Suprapubic skin (tissue), 4 donors: ENCODE results near the gene ENPP3. TPM values are rescaled to one million over a fixed set of nuclear protein-coding genes. Genes with fewer than 3 reads are reported as not detected.

Experiments used
- DNase-seq, 2 donors: peaks; one replicate each; pipeline ENCODE4 v3.0.0-alpha.2; 2019; ENCODE audit warnings: low spot score in 2 of 2
- H3K27ac ChIP-seq: fragments of 200-600 bp; sonication (generic); one replicate; pipeline ENCODE4 v1.5.1; 2019
- H3K27me3 ChIP-seq: fragments of 200-600 bp; sonication (generic); one replicate; pipeline ENCODE4 v1.5.1; 2019
- H3K36me3 ChIP-seq: fragments of 200-600 bp; sonication (generic); one replicate; pipeline ENCODE4 v1.5.1; 2019
- H3K4me1 ChIP-seq: fragments of 200-600 bp; sonication (generic); one replicate; pipeline ENCODE4 v1.5.1; 2019
- H3K4me3 ChIP-seq: fragments of 200-600 bp; sonication (generic); one replicate; pipeline ENCODE4 v1.5.1; 2019; ENCODE audit warnings: mild to moderate bottlenecking
- H3K9me3 ChIP-seq: fragments of 200-600 bp; sonication (generic); one replicate; pipeline ENCODE4 v1.5.1; 2019
- CTCF ChIP-seq, 2 donors: fragments of 200-600 bp in 1 of 2; fragments of 450-650 bp in 1 of 2; sonication (generic) in 1 of 2; IDR thresholded peaks; one replicate each; pipeline ENCODE4 v1.5.1; 2016 to 2019; ENCODE audit warnings: antibody characterized with exemption in 2 of 2, mild to moderate bottlenecking in 1 of 2, moderate library complexity in 1 of 2
- EP300 ChIP-seq: sonication (generic); formaldehyde crosslinking; IDR thresholded peaks from one replicate; pipeline ENCODE4 v1.6.1; 2017; ENCODE audit warnings: antibody characterized with exemption
- POLR2A ChIP-seq, 2 donors: fragments of 450-650 bp; IDR thresholded peaks; one replicate each; pipeline ENCODE4 v1.6.1; 2017; ENCODE audit warnings: antibody characterized with exemption in 2 of 2, mild to moderate bottlenecking in 2 of 2, moderate library complexity in 2 of 2
- POLR2AphosphoS5 ChIP-seq, 3 donors: sonication (generic); formaldehyde crosslinking; IDR thresholded peaks; one replicate each; pipeline ENCODE4 v1.6.1; 2017; ENCODE audit warnings: antibody characterized with exemption in 3 of 3
- WGBS: methylation state at CpG from one replicate; pipeline ENCODE4 v1.1.5; 2018; 5-methylcytosine and 5-hydroxymethylcytosine counted together
- total RNA-seq, 4 donors: library from RNA; depleted of rRNA; stranded (reverse); fragments of >200 nt; gene quantifications; one replicate each; pipeline ENCODE4 v1.1.0, GENCODE V29; 2016

ENPP3 gene
- total RNA-seq, 4 donors from 2014 or later = 0.15 to 3.1 (median 0.68) TPM

- no peak for DNase-seq
- Histone ChIP-seq H3K9me3 (no peaks in the 10 kb centered on the region), H3K27me3 (no peaks in the 10 kb centered on the region), H3K4me1 (no peaks in the 10 kb centered on the region), H3K27ac (no peak overlapping the region), H3K4me3 (no peak overlapping the region), H3K36me3 (no peaks in the 10 kb centered on the region)
- WGBS = 70% methylated on average over 3 of the region's 3 CpGs
- TF ChIP-seq CTCF (IDR thresholded peaks at IDR 0.05) (no peak), POLR2AphosphoS5 (IDR thresholded peaks at IDR 0.05) (no peak), POLR2A (IDR thresholded peaks at IDR 0.05) (no peak), EP300 (no peak)
Measured at GRCh38 chr6:131728296-131728939, 91.3 kb downstream of the ENPP3 start.

- WGBS = 60% methylated on average over 4 of the region's 4 CpGs
Measured at GRCh38 chr6:131729550-131729949, 92.4 kb downstream of the ENPP3 start.

DNA sequence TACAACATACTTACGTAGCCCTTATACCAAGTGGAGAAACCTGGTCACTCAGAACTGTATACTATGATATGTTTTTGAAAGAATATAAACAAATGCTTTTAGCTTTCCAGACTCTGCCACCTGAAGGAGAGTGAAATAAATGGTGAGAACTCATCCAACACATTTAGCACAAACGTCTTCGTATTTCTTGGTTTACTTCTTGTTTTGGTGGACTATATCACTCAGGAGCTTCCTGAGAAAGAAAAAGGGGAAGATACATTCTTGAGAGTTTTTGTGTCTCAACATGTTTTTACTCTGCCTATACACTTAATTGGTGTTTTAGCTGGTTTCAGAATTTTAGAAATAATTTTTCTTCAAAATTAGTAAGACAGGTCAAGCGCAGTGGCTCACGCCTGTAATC is 93.2 kb downstream of the ENPP3 start:
- H3K4me3 ChIP-seq = no peak overlapping the region
- TF ChIP-seq EP300 (no peak), POLR2A (IDR thresholded peaks at IDR 0.05) (no peak), CTCF (IDR thresholded peaks at IDR 0.05) (no peak), POLR2AphosphoS5 (IDR thresholded peaks at IDR 0.05) (no peak)
- no peaks in the 10 kb centered on the region for H3K36me3 ChIP-seq

More at GRCh38 chr6:131729550-131729949, 92.4 kb downstream of the ENPP3 start:
- H3K4me3 ChIP-seq = no peak overlapping the region
- no peaks in the 10 kb centered on the region for H3K27me3 ChIP-seq
- H3K4me1 ChIP-seq = peaks cover 4% of the 10 kb centered on the region
- H3K27ac ChIP-seq = no peak overlapping the region
- TF ChIP-seq EP300 (no peak), CTCF (IDR thresholded peaks at IDR 0.05) (no peak), POLR2AphosphoS5 (IDR thresholded peaks at IDR 0.05) (no peak), POLR2A (IDR thresholded peaks at IDR 0.05) (no peak)
- no peaks in the 10 kb centered on the region for H3K36me3 ChIP-seq
- no peak for DNase-seq
- no peaks in the 10 kb centered on the region for H3K9me3 ChIP-seq

DNA sequence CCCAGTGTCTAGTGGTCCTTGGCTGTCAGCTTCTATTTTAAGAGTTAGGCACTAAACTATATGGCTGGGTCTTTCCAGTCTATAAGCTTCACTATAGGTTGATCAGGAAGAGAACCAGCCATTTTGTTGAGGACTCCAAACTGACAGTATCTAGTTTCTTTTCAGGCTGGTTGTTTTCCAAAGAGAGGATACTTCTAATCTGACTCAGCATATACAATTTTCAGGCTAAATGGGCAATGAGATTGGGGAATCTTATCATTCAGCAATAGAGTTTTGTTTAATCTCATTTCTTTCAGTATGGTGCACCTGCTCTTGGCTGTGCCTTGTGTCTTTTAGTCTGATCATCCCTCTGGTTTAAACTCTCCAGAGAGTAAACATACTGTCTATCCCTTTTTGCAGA is 94.1 kb downstream of the ENPP3 start:
- Histone ChIP-seq H3K36me3 (no peaks in the 10 kb centered on the region), H3K27ac (no peak overlapping the region), H3K9me3 (no peaks in the 10 kb centered on the region), H3K4me3 (no peak overlapping the region), H3K4me1 (peaks cover 4% of the 10 kb centered on the region), H3K27me3 (no peaks in the 10 kb centered on the region)
- no peak for DNase-seq
- TF ChIP-seq POLR2AphosphoS5 (IDR thresholded peaks at IDR 0.05) (no peak), CTCF (IDR thresholded peaks at IDR 0.05) (no peak), EP300 (no peak), POLR2A (IDR thresholded peaks at IDR 0.05) (no peak)

More for the DNA sequence above, 93.2 kb downstream of the ENPP3 start:
- no peak for DNase-seq
- Histone ChIP-seq H3K9me3 (no peaks in the 10 kb centered on the region), H3K27ac (no peak overlapping the region), H3K27me3 (no peaks in the 10 kb centered on the region), H3K4me1 (peaks cover 4% of the 10 kb centered on the region)
- 66% methylated on average over 5 of the region's 5 CpGs for WGBS

- TF ChIP-seq CTCF (IDR thresholded peaks at IDR 0.05) (no peak), POLR2AphosphoS5 (IDR thresholded peaks at IDR 0.05) (no peak), EP300 (no peak), POLR2A (IDR thresholded peaks at IDR 0.05) (no peak)
- Histone ChIP-seq H3K4me1 (peaks cover 4% of the 10 kb centered on the region), H3K4me3 (no peak overlapping the region), H3K27ac (no peak overlapping the region), H3K27me3 (no peaks in the 10 kb centered on the region), H3K9me3 (no peaks in the 10 kb centered on the region), H3K36me3 (no peaks in the 10 kb centered on the region)
- no peak for DNase-seq
- 63% methylated on average over 9 of the region's 9 CpGs for WGBS
Measured at GRCh38 chr6:131733376-131734016, 96.4 kb downstream of the ENPP3 start.
